Measurements from ENCODE around the gene PDE6B. TPM values are rescaled to one million over a fixed set of nuclear protein-coding genes. Genes with fewer than 3 reads are reported as not detected.

The PDE6B gene
- total and polyA plus RNA-seq, 2 of the 13 experiments (the other 11 are each of a cell fraction or from before 2014, with no cell fraction given), result 0.38 to 0.40 TPM

DNA sequence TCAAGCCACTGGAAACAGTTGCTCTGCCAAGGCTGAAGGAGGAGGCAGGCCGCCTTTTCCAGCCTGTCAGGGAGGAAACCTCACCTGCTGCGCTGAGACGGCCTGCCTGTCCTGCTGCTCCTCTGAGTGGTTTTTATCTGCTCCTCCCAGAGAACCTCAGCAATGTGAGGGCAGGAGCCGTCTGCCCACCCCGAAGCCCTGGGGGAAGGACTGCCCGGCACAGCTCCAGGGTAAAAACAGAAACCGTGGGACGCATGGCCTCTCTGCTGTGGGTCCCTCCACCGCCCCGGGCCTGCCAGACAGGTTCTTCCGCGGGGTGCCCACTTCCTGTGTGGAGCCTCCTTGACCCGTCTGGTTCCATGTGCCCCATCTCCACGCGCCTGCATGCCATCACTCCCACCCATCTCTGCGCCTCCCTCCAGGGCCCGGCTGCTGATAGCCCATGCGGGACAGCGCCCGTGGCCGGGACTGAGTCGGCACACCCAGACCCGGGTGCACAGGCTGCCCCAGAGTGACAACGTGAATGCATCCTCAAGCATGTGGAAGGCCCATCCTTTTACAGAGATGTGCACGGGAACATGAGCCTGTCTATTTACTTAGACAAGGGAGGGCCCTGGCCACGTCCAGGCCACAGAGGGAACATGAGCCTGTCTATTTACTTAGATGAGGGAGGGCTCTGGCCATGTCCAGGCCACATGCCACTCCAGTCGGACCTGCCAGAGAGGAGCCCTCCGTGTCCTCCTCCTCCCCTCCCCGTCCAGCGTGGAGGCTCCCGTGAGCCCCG, 67.6 kb downstream of the PDE6B start (continued):
- TF ChIP-seq, protein P1, sequence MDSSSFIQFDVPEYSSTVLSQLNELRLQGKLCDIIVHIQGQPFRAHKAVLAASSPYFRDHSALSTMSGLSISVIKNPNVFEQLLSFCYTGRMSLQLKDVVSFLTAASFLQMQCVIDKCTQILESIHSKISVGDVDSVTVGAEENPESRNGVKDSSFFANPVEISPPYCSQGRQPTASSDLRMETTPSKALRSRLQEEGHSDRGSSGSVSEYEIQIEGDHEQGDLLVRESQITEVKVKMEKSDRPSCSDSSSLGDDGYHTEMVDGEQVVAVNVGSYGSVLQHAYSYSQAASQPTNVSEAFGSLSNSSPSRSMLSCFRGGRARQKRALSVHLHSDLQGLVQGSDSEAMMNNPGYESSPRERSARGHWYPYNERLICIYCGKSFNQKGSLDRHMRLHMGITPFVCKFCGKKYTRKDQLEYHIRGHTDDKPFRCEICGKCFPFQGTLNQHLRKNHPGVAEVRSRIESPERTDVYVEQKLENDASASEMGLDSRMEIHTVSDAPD (CRISPR knock-in tag; IDR thresholded peaks at IDR 0.05), result no peak
- TF ChIP-seq GPN1 (CRISPR knock-in tag; IDR thresholded peaks at IDR 0.05; ENCODE audit: borderline replicate concordance) (no peak), TCF12 (IDR thresholded peaks at IDR 0.05) (no peak), TCF12 (CRISPR knock-in tag; IDR thresholded peaks at IDR 0.05) (no peak), ZNF703 (CRISPR knock-in tag; IDR thresholded peaks at IDR 0.05; ENCODE audit: borderline replicate concordance) (no peak), JUN (CRISPR knock-in tag; IDR thresholded peaks at IDR 0.05) (no peak), MXD4 (CRISPR knock-in tag; IDR thresholded peaks at IDR 0.05) (peak; percentile 36; the same call in 1 of the 2 replicates), ZSCAN30 (CRISPR knock-in tag; IDR thresholded peaks at IDR 0.05) (no peak), ZNF263 (CRISPR knock-in tag; IDR thresholded peaks at IDR 0.05) (peak; percentile 83), POLR2G (IDR thresholded peaks at IDR 0.05; ENCODE audit: low read depth, low read length) (no peak), ZBTB8A (CRISPR knock-in tag; IDR thresholded peaks at IDR 0.05; ENCODE audit: borderline replicate concordance, low read depth) (no peak), FOXP1 (IDR thresholded peaks at IDR 0.05) (no peak), FOXP1 (CRISPR knock-in tag; IDR thresholded peaks at IDR 0.05) (peak; percentile 62), ATF7-NPFF (CRISPR knock-in tag; IDR thresholded peaks at IDR 0.05; ENCODE audit: low read depth) (no peak), KDM2A (CRISPR knock-in tag; IDR thresholded peaks at IDR 0.05; ENCODE audit: borderline replicate concordance, low read depth) (peak; percentile 58; the same call in 1 of the 2 replicates), RAD21 (CRISPR knock-in tag; IDR thresholded peaks at IDR 0.05) (no peak), SKI (IDR thresholded peaks at IDR 0.05; ENCODE audit: partially characterized antibody) (no peak), KDM4B (CRISPR knock-in tag; IDR thresholded peaks at IDR 0.05) (no peak)
- TF ChIP-seq, protein P2, sequence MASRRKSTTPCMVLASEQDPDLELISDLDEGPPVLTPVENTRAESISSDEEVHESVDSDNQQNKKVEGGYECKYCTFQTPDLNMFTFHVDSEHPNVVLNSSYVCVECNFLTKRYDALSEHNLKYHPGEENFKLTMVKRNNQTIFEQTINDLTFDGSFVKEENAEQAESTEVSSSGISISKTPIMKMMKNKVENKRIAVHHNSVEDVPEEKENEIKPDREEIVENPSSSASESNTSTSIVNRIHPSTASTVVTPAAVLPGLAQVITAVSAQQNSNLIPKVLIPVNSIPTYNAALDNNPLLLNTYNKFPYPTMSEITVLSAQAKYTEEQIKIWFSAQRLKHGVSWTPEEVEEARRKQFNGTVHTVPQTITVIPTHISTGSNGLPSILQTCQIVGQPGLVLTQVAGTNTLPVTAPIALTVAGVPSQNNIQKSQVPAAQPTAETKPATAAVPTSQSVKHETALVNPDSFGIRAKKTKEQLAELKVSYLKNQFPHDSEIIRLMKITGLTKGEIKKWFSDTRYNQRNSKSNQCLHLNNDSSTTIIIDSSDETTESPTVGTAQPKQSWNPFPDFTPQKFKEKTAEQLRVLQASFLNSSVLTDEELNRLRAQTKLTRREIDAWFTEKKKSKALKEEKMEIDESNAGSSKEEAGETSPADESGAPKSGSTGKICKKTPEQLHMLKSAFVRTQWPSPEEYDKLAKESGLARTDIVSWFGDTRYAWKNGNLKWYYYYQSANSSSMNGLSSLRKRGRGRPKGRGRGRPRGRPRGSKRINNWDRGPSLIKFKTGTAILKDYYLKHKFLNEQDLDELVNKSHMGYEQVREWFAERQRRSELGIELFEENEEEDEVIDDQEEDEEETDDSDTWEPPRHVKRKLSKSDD (CRISPR knock-in tag; IDR thresholded peaks at IDR 0.05; ENCODE audit: low read depth), result no peak
- TF ChIP-seq, protein P3, sequence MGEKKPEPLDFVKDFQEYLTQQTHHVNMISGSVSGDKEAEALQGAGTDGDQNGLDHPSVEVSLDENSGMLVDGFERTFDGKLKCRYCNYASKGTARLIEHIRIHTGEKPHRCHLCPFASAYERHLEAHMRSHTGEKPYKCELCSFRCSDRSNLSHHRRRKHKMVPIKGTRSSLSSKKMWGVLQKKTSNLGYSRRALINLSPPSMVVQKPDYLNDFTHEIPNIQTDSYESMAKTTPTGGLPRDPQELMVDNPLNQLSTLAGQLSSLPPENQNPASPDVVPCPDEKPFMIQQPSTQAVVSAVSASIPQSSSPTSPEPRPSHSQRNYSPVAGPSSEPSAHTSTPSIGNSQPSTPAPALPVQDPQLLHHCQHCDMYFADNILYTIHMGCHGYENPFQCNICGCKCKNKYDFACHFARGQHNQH (CRISPR knock-in tag; IDR thresholded peaks at IDR 0.05), result peak; percentile 89
- TF ChIP-seq, protein P4, sequence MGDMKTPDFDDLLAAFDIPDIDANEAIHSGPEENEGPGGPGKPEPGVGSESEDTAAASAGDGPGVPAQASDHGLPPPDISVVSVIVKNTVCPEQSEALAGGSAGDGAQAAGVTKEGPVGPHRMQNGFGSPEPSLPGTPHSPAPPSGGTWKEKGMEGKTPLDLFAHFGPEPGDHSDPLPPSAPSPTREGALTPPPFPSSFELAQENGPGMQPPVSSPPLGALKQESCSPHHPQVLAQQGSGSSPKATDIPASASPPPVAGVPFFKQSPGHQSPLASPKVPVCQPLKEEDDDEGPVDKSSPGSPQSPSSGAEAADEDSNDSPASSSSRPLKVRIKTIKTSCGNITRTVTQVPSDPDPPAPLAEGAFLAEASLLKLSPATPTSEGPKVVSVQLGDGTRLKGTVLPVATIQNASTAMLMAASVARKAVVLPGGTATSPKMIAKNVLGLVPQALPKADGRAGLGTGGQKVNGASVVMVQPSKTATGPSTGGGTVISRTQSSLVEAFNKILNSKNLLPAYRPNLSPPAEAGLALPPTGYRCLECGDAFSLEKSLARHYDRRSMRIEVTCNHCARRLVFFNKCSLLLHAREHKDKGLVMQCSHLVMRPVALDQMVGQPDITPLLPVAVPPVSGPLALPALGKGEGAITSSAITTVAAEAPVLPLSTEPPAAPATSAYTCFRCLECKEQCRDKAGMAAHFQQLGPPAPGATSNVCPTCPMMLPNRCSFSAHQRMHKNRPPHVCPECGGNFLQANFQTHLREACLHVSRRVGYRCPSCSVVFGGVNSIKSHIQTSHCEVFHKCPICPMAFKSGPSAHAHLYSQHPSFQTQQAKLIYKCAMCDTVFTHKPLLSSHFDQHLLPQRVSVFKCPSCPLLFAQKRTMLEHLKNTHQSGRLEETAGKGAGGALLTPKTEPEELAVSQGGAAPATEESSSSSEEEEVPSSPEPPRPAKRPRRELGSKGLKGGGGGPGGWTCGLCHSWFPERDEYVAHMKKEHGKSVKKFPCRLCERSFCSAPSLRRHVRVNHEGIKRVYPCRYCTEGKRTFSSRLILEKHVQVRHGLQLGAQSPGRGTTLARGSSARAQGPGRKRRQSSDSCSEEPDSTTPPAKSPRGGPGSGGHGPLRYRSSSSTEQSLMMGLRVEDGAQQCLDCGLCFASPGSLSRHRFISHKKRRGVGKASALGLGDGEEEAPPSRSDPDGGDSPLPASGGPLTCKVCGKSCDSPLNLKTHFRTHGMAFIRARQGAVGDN (CRISPR knock-in tag; IDR thresholded peaks at IDR 0.05), result peak; percentile 91
